Measurements from ENCODE around the gene ZFY. TPM values are rescaled to one million over a fixed set of nuclear protein-coding genes. Genes with fewer than 3 reads are reported as not detected.
A peak's percentile ranks its signal among the peaks of the same experiment; 100 is the strongest.

ZFY gene
- total and polyA plus RNA-seq, 10 donors: 5.0 to 13.9 (median 9.1) TPM; not detected in 6

DNA sequence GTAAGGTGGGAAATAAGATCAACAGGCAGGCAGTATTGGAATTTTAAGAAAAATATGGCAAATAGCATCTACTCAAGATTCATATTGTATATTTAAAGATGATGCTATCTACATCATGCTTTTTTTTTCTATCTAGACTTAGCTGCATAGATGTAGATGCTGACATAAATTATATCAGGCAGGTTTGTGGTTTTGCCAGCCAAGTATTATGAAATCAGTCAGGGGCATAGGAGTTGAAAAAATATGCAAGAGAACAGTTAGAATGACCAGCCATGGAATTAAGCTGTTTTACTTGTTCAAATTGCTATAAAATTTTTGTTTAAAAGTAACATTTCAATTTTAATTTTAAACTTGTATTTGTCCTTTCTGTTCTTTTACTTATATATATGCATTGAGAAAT, 34.4 kb downstream of the ZFY start:
- no peak overlapping the region for H3K27ac ChIP-seq
- intact Hi-C loops (cut with DNase I; ENCODE audit: low total_unique reads): no loop called here
- no peaks in the 10 kb centered on the region for H3K9me3 ChIP-seq
- no peaks in the 10 kb centered on the region for H3K36me3 ChIP-seq
- DNase-seq: no peak
- no peaks in the 10 kb centered on the region for H3K27me3 ChIP-seq (replicated peaks in 1 of 7)
- no peak for TF ChIP-seq POLR2A (IDR thresholded peaks at IDR 0.05)
- no peak for TF ChIP-seq POLR2AphosphoS5 (IDR thresholded peaks at IDR 0.05)
- TF ChIP-seq, protein P1, sequence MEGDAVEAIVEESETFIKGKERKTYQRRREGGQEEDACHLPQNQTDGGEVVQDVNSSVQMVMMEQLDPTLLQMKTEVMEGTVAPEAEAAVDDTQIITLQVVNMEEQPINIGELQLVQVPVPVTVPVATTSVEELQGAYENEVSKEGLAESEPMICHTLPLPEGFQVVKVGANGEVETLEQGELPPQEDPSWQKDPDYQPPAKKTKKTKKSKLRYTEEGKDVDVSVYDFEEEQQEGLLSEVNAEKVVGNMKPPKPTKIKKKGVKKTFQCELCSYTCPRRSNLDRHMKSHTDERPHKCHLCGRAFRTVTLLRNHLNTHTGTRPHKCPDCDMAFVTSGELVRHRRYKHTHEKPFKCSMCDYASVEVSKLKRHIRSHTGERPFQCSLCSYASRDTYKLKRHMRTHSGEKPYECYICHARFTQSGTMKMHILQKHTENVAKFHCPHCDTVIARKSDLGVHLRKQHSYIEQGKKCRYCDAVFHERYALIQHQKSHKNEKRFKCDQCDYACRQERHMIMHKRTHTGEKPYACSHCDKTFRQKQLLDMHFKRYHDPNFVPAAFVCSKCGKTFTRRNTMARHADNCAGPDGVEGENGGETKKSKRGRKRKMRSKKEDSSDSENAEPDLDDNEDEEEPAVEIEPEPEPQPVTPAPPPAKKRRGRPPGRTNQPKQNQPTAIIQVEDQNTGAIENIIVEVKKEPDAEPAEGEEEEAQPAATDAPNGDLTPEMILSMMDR (IDR thresholded peaks at IDR 0.05 in 8 of 11, conservative IDR thresholded peaks at IDR 0.05 in 3 of 11): no peak
- no peak overlapping the region for H3K4me3 ChIP-seq
- H3K4me1 ChIP-seq: peaks cover 0 to 37% (median 4%) of the 10 kb centered on the region in 6 donors

DNA sequence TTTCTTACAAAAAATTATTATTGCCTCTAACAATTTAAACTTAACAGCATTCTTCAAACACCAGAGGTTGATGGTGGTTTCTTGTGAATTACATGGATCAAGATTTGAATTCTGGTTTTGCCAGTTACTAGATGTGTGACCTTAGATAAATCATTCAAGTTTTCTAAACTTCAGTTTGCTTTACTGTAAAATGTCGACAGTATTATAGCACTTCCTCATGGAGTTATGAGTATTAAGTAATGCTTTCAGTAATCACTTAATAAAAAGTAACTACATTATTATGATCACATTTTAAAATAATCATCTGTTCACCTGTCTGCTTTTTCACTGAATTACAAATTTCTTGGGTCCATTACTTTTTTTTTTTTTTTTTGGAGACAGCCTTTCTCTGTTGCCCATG, 37.5 kb downstream of the ZFY start:
- Histone ChIP-seq H3K27me3 (replicated peaks in 1 of 7) (no peaks in the 10 kb centered on the region), H3K9me3 (no peaks in the 10 kb centered on the region), H3K27ac (peak overlapping the region in 2 of 8 donors; percentile 21 to 37), H3K4me3 (no peak overlapping the region), H3K4me1 (peaks cover 0 to 37% (median 4%) of the 10 kb centered on the region in 6 donors), H3K36me3 (peaks cover 0 to 28% (median 0%) of the 10 kb centered on the region in 6 donors)
- intact Hi-C loops (cut with DNase I; ENCODE audit: low total_unique reads): no loop called here
- DNase-seq: no peak
- TF ChIP-seq, protein P1 (IDR thresholded peaks at IDR 0.05 in 8 of 11, conservative IDR thresholded peaks at IDR 0.05 in 3 of 11): no peak
- TF ChIP-seq POLR2A (IDR thresholded peaks at IDR 0.05): no peak
- TF ChIP-seq POLR2AphosphoS5 (IDR thresholded peaks at IDR 0.05): no peak
- 28 to 58% (median 32%) methylated on average over 1 of the region's 1 CpG; no CpG with 5 or more reads in 2 of the 5 donors for WGBS, 5 donors

DNA sequence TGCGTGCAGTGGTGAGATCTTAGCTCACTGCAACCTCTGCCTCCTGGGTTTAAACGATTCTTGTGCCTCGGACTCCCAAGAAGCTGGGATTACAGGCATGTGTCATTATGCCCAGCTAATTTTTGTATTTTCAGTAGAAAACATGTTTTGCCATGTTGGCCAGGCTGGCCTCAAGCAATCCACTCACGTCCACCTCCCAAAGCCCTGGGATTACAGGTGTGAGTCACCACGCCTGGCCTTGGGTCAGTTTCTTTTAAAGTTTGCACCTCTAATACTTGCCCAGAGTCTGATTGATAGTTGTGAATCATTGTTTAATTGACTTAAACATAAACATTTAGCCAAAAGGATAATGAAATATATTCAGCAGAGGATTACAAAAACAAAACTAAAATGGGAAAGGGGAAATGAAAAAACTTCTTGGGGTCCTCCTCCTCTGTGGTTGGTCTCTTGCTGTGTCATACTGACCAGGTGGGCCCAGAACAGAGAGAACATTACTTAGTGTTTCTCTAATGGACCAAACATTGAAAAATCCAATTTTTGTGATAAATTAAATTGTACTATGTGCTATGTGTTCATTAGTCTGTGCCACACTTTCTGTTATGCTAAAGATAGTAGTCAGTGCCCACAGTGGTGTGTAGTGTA, 38.0 kb downstream of the ZFY start:
- intact Hi-C loops (cut with DNase I; ENCODE audit: low total_unique reads): no loop called here
- no peak for TF ChIP-seq POLR2A (IDR thresholded peaks at IDR 0.05)
- TF ChIP-seq, protein P1 (IDR thresholded peaks at IDR 0.05 in 8 of 11, conservative IDR thresholded peaks at IDR 0.05 in 3 of 11): no peak
- no peak for TF ChIP-seq POLR2AphosphoS5 (IDR thresholded peaks at IDR 0.05)
- H3K27me3 ChIP-seq (replicated peaks in 1 of 7): no peaks in the 10 kb centered on the region
- H3K4me3 ChIP-seq: no peak overlapping the region
- H3K4me1 ChIP-seq: peaks cover 0 to 37% (median 4%) of the 10 kb centered on the region in 6 donors
- no peaks in the 10 kb centered on the region for H3K9me3 ChIP-seq
- 62 to 86% (median 81%) methylated on average over 4 to 5 of the region's 5 CpGs; no CpG with 5 or more reads in 2 of the 5 donors for WGBS, 5 donors
- peaks cover 0 to 33% (median 0%) of the 10 kb centered on the region in 6 donors for H3K36me3 ChIP-seq
- peak overlapping the region in 2 of 8 donors; percentile 21 to 37 for H3K27ac ChIP-seq
- DNase-seq: no peak

DNA sequence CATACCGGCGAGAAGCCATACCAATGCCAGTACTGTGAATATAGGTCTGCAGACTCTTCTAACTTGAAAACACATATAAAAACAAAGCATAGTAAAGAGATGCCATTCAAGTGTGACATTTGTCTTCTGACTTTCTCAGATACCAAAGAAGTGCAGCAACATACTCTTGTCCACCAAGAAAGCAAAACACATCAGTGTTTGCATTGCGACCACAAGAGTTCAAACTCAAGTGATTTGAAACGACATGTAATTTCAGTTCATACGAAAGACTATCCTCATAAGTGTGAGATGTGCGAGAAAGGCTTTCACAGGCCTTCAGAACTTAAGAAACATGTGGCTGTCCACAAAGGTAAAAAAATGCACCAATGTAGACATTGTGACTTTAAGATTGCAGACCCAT, 44.1 kb downstream of the ZFY start:
- Histone ChIP-seq H3K4me3 (no peak overlapping the region), H3K27ac (no peak overlapping the region), H3K36me3 (peaks cover 0 to 61% (median 0%) of the 10 kb centered on the region in 6 donors), H3K27me3 (replicated peaks in 1 of 7) (no peaks in the 10 kb centered on the region), H3K9me3 (no peaks in the 10 kb centered on the region), H3K4me1 (no peaks in the 10 kb centered on the region)
- intact Hi-C loops (cut with DNase I; ENCODE audit: low total_unique reads): no loop called here
- no peak for DNase-seq
- 94 to 96% (median 96%) methylated on average over 6 of the region's 6 CpGs; no CpG with 5 or more reads in 2 of the 5 donors for WGBS, 5 donors
- no peak for TF ChIP-seq POLR2AphosphoS5 (IDR thresholded peaks at IDR 0.05)
- TF ChIP-seq, protein P1 (IDR thresholded peaks at IDR 0.05 in 8 of 11, conservative IDR thresholded peaks at IDR 0.05 in 3 of 11): no peak
- no peak for TF ChIP-seq POLR2A (IDR thresholded peaks at IDR 0.05)

Measured in spleen (tissue), 11 donors.